ENCODE measurements around the gene NEAT1. TPM values are rescaled to one million over a fixed set of nuclear protein-coding genes. Genes with fewer than 3 reads are reported as not detected.

NEAT1 gene
- total and polyA plus RNA-seq, 9 of the 15 experiments (the other 6 are each of a cell fraction or from before 2014, with no cell fraction given), result 20.1 to 389 (median 62.8) TPM

GRCh38 chr11:65382033-65382803, 40.4 kb upstream of the NEAT1 start, which contains the start of gene SLC25A45 (continued):
- TF ChIP-seq NR4A1 (CRISPR knock-in tag; IDR thresholded peaks at IDR 0.05) (peak; percentile 75), NR4A1 (tag; IDR thresholded peaks at IDR 0.05) (peak; percentile 86), STAG1 (CRISPR knock-in tag; IDR thresholded peaks at IDR 0.05; ENCODE audit: borderline replicate concordance) (peak; percentile 53), SMC3 (conservative IDR thresholded peaks at IDR 0.05; ENCODE audit: insufficient read depth, low read depth, low read length) (peak; percentile 73), HDAC3 (IDR thresholded peaks at IDR 0.05; ENCODE audit: borderline replicate concordance, partially characterized antibody) (no peak), DMBX1 (CRISPR knock-in tag; IDR thresholded peaks at IDR 0.05; ENCODE audit: borderline replicate concordance) (peak; percentile 77; the same call in 1 of the 2 replicates), ELK3 (CRISPR knock-in tag; IDR thresholded peaks at IDR 0.05) (no peak), HNRNPUL1 (IDR thresholded peaks at IDR 0.05; ENCODE audit: low read length) (no peak), ZNF583 (CRISPR knock-in tag; IDR thresholded peaks at IDR 0.05) (peak; percentile 88), GABPB1 (CRISPR knock-in tag; IDR thresholded peaks at IDR 0.05) (peak; percentile 69), E2F3 (CRISPR knock-in tag; IDR thresholded peaks at IDR 0.05) (peak; percentile 67; the same call in 1 of the 2 replicates), TEAD2 (tag; IDR thresholded peaks at IDR 0.05) (no peak), AFF1 (IDR thresholded peaks at IDR 0.05; ENCODE audit: low read depth in 1 of 2, partially characterized antibody in 2 of 2) (peak; percentile 14 to 71), MITF (IDR thresholded peaks at IDR 0.05) (peak; percentile 12; the same call in 1 of the 2 replicates), ZNF253 (CRISPR knock-in tag; conservative IDR thresholded peaks at IDR 0.05) (no peak), POLR2H (tag; IDR thresholded peaks at IDR 0.05; ENCODE audit: low read depth) (no peak), PBX2 (CRISPR knock-in tag; IDR thresholded peaks at IDR 0.05; ENCODE audit: low read depth) (no peak), PBX2 (tag; conservative IDR thresholded peaks at IDR 0.05; ENCODE audit: low read depth) (peak; percentile 58; the same call in 1 of the 2 replicates), ARHGAP35 (IDR thresholded peaks at IDR 0.05; ENCODE audit: partially characterized antibody) (no peak)

All from K562 (cell line).